Measurements from ENCODE around the gene CLCN4. TPM values are rescaled to one million over a fixed set of nuclear protein-coding genes. Genes with fewer than 3 reads are reported as not detected.

The CLCN4 gene
- total RNA-seq, 4 donors from 2014 or later: 0.54 to 5.0 (median 2.6) TPM

DNA sequence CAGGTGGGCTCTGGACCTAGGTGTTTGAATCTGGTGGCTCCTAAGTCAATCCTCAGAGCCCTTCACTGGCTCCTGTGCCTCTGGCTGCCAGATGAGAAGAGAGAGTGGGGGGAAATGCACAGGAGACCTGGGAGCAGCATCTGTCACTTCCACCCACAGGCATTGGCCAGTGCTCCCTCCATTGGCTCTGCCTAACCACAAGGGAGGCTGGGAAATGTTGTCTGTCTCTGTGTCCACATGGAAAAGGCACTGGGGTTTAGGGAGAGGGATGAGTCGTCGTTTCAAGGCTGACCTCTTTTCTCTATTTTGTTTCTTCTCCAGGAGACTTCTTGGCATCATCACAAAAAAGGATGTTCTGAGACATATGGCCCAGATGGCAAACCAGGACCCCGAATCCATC is 76.4 kb downstream of the CLCN4 start:
- DNase-seq (ENCODE audit: low spot score in 2 of 2): no peak

DNA sequence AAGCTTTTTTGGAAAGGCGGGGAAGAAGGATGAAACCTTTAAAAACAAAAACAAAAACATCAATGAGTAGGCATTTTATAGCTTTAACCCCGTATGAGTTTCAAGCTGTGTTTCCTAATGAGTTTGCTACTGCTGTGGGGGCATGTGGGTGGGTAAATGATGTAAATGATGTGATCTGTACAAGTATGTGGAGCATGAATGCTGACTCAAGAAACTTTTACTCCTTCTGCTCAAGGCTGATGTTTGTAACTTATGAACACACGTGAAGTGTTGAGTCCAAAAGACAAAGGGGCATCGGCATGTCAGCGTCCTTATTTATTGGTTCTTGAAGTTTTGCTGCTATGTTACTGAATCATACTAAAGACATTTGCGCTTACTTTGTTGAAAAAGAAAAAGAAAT is 76.9 kb downstream of the CLCN4 start:
- intact Hi-C loops (cut with DNase I; ENCODE audit: low total_unique reads): no loop called here

More for the DNA sequence above, 76.4 kb downstream of the CLCN4 start:
- intact Hi-C loops (cut with DNase I; ENCODE audit: low total_unique reads): no loop called here
- TF ChIP-seq POLR2A (IDR thresholded peaks at IDR 0.05): no peak
- TF ChIP-seq, protein P1, sequence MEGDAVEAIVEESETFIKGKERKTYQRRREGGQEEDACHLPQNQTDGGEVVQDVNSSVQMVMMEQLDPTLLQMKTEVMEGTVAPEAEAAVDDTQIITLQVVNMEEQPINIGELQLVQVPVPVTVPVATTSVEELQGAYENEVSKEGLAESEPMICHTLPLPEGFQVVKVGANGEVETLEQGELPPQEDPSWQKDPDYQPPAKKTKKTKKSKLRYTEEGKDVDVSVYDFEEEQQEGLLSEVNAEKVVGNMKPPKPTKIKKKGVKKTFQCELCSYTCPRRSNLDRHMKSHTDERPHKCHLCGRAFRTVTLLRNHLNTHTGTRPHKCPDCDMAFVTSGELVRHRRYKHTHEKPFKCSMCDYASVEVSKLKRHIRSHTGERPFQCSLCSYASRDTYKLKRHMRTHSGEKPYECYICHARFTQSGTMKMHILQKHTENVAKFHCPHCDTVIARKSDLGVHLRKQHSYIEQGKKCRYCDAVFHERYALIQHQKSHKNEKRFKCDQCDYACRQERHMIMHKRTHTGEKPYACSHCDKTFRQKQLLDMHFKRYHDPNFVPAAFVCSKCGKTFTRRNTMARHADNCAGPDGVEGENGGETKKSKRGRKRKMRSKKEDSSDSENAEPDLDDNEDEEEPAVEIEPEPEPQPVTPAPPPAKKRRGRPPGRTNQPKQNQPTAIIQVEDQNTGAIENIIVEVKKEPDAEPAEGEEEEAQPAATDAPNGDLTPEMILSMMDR (IDR thresholded peaks at IDR 0.05): no peak
- no peak overlapping the region for H3K4me3 ChIP-seq (ENCODE audit: low read depth, poor library complexity, severe bottlenecking)
- 51 to 59% methylated on average over 3 of the region's 3 CpGs for WGBS, 2 donors

DNA sequence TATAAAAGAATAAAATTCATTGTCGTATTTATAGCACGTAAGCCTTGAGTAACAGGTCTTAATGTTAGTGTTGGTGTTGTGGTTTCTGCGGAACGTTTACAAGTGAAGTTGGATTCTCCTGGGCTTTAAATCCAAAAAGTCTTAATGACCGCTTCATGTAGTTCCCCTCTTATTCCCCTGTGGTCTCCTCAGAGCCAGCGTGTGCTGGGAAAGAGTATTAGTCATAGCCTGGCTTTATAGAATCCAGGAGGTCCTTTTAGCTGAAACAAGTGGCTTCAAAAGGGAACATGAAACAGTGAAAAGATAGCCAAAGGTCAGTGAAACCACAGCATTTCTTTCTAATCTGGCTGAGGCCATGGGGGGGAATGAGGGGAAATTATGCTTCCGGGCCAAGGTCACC is 79.1 kb downstream of the CLCN4 start:
- intact Hi-C loops (cut with DNase I; ENCODE audit: low total_unique reads): no loop called here
- WGBS, 2 donors: 69 to 84% methylated on average over 7 of the region's 7 CpGs

More for the DNA sequence above, 76.9 kb downstream of the CLCN4 start:
- no peak for TF ChIP-seq POLR2A (IDR thresholded peaks at IDR 0.05)
- TF ChIP-seq, protein P1 (IDR thresholded peaks at IDR 0.05): no peak
- no peak for DNase-seq (ENCODE audit: low spot score in 2 of 2)
- no peak overlapping the region for H3K4me3 ChIP-seq (ENCODE audit: low read depth, poor library complexity, severe bottlenecking)
- WGBS, 2 donors: 70 to 85% methylated on average over 6 of the region's 6 CpGs

DNA sequence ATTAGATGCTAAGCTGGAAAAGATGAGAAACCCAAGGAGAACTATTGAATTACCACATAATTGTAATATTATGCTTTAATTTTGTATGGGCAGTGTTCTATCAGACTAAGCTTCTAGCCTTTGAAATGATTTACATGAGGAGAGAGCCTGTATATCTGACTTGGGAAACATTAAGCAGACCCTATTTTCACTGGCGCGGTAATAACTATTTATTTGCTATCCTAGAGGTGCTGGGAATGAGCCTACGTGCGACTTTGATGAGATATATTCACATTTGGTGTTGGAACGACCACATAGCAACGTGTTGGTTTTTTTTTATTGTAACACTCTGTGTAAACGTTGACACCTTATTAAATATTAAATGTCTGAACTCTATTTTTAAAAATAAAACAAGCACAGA is 80.5 kb downstream of the CLCN4 start:
- intact Hi-C loops (cut with DNase I; ENCODE audit: low total_unique reads): no loop called here
- 74 to 86% methylated on average over 7 of the region's 7 CpGs for WGBS, 2 donors
- no peak for DNase-seq (ENCODE audit: low spot score in 2 of 2)
- TF ChIP-seq, protein P1 (IDR thresholded peaks at IDR 0.05): no peak
- no peak for TF ChIP-seq POLR2A (IDR thresholded peaks at IDR 0.05)
- H3K4me3 ChIP-seq (ENCODE audit: low read depth, poor library complexity, severe bottlenecking): no peak overlapping the region

More for the DNA sequence above, 79.1 kb downstream of the CLCN4 start:
- DNase-seq (ENCODE audit: low spot score in 2 of 2): no peak
- no peak overlapping the region for H3K4me3 ChIP-seq (ENCODE audit: low read depth, poor library complexity, severe bottlenecking)
- no peak for TF ChIP-seq POLR2A (IDR thresholded peaks at IDR 0.05)
- TF ChIP-seq, protein P1 (IDR thresholded peaks at IDR 0.05): no peak

DNA sequence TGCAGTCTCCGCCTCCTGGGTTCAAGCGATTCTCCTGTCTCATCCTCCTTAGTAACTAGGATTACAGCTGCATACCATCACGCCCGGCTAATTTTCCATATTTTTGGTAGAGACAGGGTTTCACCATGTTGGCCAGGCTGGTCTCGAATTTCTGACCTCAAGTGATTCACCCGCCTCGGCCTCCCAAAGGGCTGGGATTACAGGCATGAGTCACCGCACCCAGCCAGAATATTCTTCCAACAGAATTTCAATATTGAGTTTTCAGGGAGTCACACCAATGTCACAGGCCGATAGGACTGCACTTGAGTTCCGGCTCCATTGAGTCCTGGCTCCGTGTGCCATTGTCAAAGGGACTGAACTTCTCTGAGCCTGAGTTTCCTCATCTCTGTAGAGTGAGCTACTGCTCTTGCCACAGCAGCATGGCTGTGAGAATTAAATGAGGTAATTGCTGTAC is 82.9 kb downstream of the CLCN4 start:
- 44 to 69% methylated on average over 8 to 11 of the region's 11 CpGs for WGBS, 2 donors
- DNase-seq (ENCODE audit: low spot score in 2 of 2): peak in 1 of 2 donors; percentile 24
- no peak overlapping the region for H3K4me3 ChIP-seq (ENCODE audit: low read depth, poor library complexity, severe bottlenecking)
- intact Hi-C loops (cut with DNase I; ENCODE audit: low total_unique reads): no loop called here
- no peak for TF ChIP-seq POLR2A (IDR thresholded peaks at IDR 0.05)
- TF ChIP-seq, protein P1 (IDR thresholded peaks at IDR 0.05): no peak

DNA sequence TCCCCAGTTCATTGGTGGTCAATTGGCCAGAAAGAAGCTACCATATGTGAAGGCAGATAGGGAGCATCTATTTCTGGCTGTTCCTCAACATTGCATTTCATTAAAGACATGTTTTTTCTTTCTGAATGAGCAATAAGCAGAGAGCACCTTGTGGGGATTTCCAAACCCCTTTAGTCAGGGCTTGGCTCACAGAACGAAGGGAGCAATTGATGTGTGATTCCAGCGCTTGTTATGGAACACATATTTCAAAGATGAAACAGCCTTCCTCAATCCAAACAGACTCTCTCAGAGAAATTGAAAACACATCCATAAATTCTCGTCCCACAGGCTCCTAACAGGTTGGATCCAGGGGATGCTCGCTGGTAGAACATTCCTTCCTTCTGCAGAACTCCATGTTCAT is 84.1 kb downstream of the CLCN4 start:
- H3K4me3 ChIP-seq (ENCODE audit: low read depth, poor library complexity, severe bottlenecking): no peak overlapping the region
- TF ChIP-seq, protein P1 (IDR thresholded peaks at IDR 0.05): no peak
- intact Hi-C loops (cut with DNase I; ENCODE audit: low total_unique reads): no loop called here
- DNase-seq (ENCODE audit: low spot score in 2 of 2): peak in 1 of 2 donors; percentile 16
- 27 to 41% methylated on average over 4 of the region's 4 CpGs for whole genome bisulfite sequencing, 2 donors

Measured in lower leg skin (tissue), 4 donors.